ENCODE results near the gene KRTAP10-5.
"Not testable (repeated sequence)": the region's sequence is repeated elsewhere in the genome, so short reads cannot be mapped to it uniquely, and the experiment has no call there.

Gene KRTAP10-5

GRCh38 chr21:44580231-44580821 is at the start of gene KRTAP10-5:
TSS of gene KRTAP10-5 (minus strand) at chr21:44580604. CDS start at chr21:44580578, 26 bp downstream.
- DNase-seq: not testable (repeated sequence)

- no peak for DNase-seq
Observed at GRCh38 chr21:44628707-44629391, 48.4 kb upstream of the KRTAP10-5 start.

GRCh38 chr21:44627831-44628233 is 47.4 kb upstream of the KRTAP10-5 start:
- not testable (repeated sequence) for DNase-seq

GRCh38 chr21:44627181-44627822 is 46.9 kb upstream of the KRTAP10-5 start:
- not testable (repeated sequence) for DNase-seq

- DNase-seq: no peak
Observed at GRCh38 chr21:44626673-44627143, 46.3 kb upstream of the KRTAP10-5 start, which contains the start of gene KRTAP10-9. TSS of gene KRTAP10-9 (plus strand) at chr21:44627093. CDS start at chr21:44627172, 79 bp downstream.

GRCh38 chr21:44626262-44626661 is 45.9 kb upstream of the KRTAP10-5 start:
- DNase-seq: no peak

- DNase-seq: no peak
Observed at GRCh38 chr21:44625756-44626155, 45.4 kb upstream of the KRTAP10-5 start.

- DNase-seq: no peak
Observed at GRCh38 chr21:44623575-44623974, 43.2 kb upstream of the KRTAP10-5 start.

GRCh38 chr21:44619886-44620285 is 39.5 kb upstream of the KRTAP10-5 start:
- no peak for DNase-seq

GRCh38 chr21:44618909-44619308 is 38.5 kb upstream of the KRTAP10-5 start:
- DNase-seq: no peak

GRCh38 chr21:44618504-44618903 is 38.1 kb upstream of the KRTAP10-5 start:
- DNase-seq: no peak

- DNase-seq: no peak
Observed at GRCh38 chr21:44617071-44617501, 36.7 kb upstream of the KRTAP10-5 start.

- DNase-seq: no peak
Observed at GRCh38 chr21:44616591-44616926, 36.2 kb upstream of the KRTAP10-5 start.

- DNase-seq: no peak
Observed at GRCh38 chr21:44615911-44616590, 35.6 kb upstream of the KRTAP10-5 start.

GRCh38 chr21:44615466-44615865 is 35.1 kb upstream of the KRTAP10-5 start:
- no peak for DNase-seq

GRCh38 chr21:44614961-44615391 is 34.6 kb upstream of the KRTAP10-5 start:
- DNase-seq: no peak

- no peak for DNase-seq
Observed at GRCh38 chr21:44614161-44614631, 33.8 kb upstream of the KRTAP10-5 start.

- DNase-seq: no peak
Observed at GRCh38 chr21:44613386-44614155, 33.2 kb upstream of the KRTAP10-5 start.

- no peak for DNase-seq
Observed at GRCh38 chr21:44612669-44613229, 32.3 kb upstream of the KRTAP10-5 start.

- DNase-seq: no peak
Observed at GRCh38 chr21:44612029-44612486, 31.7 kb upstream of the KRTAP10-5 start, which contains the start of gene KRTAP10-8. TSS of gene KRTAP10-8 (plus strand) at chr21:44612079. CDS start at chr21:44612101, 22 bp downstream.

- no peak for DNase-seq
Observed at GRCh38 chr21:44611551-44611950, 31.1 kb upstream of the KRTAP10-5 start.
